ENCODE results near the gene CD68.

- TF ChIP-seq, protein P1, sequence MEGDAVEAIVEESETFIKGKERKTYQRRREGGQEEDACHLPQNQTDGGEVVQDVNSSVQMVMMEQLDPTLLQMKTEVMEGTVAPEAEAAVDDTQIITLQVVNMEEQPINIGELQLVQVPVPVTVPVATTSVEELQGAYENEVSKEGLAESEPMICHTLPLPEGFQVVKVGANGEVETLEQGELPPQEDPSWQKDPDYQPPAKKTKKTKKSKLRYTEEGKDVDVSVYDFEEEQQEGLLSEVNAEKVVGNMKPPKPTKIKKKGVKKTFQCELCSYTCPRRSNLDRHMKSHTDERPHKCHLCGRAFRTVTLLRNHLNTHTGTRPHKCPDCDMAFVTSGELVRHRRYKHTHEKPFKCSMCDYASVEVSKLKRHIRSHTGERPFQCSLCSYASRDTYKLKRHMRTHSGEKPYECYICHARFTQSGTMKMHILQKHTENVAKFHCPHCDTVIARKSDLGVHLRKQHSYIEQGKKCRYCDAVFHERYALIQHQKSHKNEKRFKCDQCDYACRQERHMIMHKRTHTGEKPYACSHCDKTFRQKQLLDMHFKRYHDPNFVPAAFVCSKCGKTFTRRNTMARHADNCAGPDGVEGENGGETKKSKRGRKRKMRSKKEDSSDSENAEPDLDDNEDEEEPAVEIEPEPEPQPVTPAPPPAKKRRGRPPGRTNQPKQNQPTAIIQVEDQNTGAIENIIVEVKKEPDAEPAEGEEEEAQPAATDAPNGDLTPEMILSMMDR (IDR thresholded peaks at IDR 0.05): no peak
- TF ChIP-seq REST (IDR thresholded peaks at IDR 0.05; ENCODE audit: insufficient read depth in 1 of 2, low read depth in 2 of 2, low read length in 1 of 2): no peak
These were observed 49.2 kb upstream of the CD68 start for GRCh38 chr17:7530023-7530900.

All from Panc1 (cell line).